Stimulated activated CD4-positive, alpha-beta T cell treated with anti-CD3 and anti-CD28 coated beads, Interleukin-2, amount 100 ng/mL, for 24 hours (primary cell): ENCODE data around the gene UVRAG.
A peak's percentile ranks its signal among the peaks of the same experiment; 100 is the strongest.

Experiments
- DNase-seq, 2 donors: peaks; one replicate each; pipeline ENCODE4 v3.0.0-alpha.2; 2020

The UVRAG gene

DNA sequence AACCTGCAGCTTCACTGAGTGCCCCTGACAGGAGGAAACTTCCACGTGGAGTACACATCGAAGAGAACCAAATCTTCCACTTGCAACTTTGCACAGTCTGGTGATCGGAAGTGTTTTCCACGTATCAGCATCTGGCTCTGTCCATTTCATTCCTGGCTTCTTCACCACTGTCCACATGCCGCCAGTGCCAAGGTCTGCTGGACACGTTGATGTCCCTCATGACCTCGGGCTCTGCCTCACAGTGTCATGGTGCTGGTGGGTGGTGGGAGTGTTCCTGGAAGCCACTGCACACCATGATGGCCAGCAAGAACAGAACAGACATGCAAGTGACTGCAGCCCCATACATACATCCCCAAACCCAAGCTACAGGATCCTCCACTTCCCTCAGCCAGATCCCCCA lies 342.9 kb downstream of the UVRAG start:
- no peak for DNase-seq

DNA sequence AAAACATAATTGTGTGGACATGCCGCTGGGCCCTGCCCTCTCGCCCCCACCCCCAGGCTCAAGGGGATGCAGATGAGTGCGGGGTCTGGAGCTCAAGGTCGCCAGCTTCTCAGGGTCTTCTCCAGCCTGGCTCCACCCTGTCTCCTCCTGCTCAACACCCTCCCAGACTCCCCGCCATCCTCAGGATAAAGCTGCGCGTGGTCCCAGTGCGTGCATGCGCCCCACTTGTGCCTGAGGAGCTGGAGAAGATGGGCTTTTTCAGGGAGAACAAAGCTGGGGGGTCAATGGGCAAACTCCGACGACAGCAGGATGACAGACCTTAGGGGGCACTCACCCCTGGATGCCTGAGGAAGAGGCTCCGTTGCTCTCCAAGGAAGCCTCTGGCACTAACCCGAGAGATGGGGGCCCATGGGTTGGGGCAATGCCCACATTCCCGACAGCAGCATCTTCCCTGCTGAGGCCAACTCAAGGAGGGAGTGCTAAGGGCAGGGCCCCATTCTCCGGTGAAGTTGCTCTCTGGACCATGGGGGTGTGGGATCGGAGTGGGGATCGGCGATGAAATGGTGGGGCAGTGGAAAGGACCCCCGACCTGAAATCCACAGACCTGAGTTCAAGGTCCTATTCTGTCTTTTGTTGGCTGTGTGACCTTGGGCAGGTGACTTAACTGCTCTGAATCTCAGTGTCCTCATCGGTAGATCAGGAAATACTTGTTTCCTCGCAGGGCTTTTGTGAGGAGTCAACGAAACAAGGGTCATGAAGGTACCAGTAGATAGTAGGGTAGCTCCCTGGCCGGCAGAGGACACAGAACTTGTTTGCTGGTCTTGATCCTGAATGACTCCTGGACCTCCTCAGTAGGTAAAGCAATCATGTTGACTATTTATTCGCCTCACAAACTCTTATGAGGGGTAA lies 343.6 kb downstream of the UVRAG start:
- no peak for DNase-seq

GRCh38 chr11:76159303-76159937 lies 344.4 kb downstream of the UVRAG start:
- DNase-seq = no peak

GRCh38 chr11:76159983-76160661 lies 345.1 kb downstream of the UVRAG start:
- DNase-seq = no peak

DNA sequence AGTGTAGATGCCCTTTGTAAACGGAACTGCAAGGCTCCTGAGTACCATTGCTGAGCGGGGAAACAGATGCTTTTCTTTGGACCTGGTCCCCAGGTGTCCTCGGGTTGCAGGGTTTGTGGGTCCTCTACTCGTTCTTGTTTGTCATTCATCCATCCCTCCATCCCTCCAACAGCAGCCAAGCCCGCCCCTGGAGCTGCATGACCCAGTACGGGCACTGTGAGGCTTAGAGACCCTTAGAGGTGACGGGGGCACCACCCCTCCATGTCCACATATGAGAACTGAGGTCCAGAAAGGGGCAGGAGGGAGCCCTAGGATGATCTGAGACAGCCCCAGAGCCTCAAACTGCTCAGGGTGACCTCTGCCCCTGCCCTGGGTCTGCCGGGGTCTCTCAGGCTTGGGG lies 345.8 kb downstream of the UVRAG start:
- no peak for DNase-seq

GRCh38 chr11:76161261-76161961 lies 346.4 kb downstream of the UVRAG start:
- DNase-seq = no peak

- no peak for DNase-seq
Observed at GRCh38 chr11:76162336-76163288, 347.6 kb downstream of the UVRAG start.

DNA sequence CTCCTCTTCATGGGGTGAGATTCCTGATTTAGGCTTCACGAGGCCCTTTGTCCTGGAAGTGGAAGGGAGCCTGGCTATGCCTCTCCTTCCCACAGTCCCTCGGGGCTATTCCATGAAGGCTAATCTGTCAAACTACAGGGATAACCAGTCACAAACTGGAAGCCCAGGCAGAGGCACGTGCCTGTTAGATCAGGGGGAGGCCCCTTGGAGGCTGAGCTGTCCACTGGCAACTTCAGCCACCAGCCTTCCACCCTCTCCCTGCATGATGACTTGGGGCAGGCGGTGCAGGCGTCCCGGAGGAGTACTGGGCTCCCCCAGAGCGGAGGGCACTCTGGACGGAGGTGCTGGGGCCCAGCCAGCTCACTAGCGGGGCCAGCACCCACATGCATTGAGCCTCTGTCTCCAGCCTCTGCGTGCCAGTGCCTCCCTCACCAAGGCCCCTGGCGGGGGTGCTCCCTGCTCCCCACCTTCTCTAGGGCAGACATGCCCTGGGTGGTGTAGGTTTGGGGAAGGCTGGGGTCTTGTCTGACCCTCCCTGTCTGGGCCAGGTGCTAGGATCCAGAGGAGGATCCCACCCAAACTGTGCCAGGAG lies 348.4 kb downstream of the UVRAG start:
- DNase-seq = no peak

DNA sequence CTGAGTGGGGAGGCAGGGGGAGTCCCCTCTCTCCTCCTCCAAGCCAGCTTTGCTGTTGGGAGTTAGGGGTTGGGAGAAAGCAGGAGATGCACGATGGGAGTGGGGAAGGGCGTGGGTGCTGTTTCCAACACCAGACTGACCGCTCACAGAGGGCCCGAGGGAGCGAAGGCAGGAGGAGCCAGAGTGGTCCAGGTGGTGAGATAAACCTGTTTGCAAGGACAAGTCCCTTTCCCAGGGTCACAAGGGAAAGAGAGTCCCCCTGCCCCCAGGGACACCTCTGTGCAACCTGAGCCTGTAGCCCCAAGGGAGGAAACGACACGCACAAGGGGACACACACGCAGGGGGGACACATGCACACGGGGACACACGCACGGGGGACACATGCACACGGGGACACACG lies 349.1 kb downstream of the UVRAG start:
- DNase-seq = no peak

DNA sequence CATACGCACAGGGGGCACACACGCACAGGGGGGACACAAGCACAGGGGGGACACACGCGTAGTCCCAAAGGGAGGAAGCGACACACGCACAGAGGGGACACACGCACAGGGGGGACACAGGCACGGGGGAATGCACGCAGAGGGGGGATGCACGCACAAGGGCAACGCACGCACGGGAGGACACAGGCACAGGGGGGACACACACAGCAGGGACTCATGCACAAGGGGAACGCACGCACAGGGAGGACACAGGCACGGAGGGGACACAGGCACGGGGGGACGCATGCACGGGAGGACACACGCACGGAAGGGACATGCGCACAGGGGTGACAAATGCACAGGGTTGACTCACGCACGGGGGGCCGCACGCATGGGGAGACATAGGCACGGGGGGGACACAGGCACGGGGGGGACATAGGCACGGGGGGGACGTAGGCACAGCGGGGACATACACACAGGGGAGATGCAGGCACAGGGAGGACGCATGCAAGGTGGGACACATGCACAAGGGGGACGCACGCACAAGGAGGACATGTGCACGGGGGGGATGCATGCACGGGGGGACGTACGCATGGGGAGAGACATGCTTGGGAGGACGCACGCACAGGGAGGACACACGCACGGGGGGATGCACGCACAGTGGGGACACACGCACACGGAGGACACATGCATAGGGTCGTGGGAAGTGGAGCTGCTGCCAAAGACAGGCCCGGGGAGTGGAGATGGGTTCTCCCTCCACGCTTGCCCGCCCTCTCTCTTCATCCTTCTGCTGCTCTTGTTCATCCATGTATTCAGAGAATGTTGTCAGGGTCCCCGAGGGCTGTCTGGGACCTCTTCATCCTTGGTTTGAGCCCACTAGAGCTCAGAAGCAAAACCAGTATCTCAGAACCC lies 350.1 kb downstream of the UVRAG start:
- no peak for DNase-seq

- peak in 1 of 2 donors; percentile 10 for DNase-seq
Observed at GRCh38 chr11:76166314-76166713, 351.3 kb downstream of the UVRAG start.

GRCh38 chr11:76167590-76167989 lies 352.6 kb downstream of the UVRAG start:
- DNase-seq = no peak

DNA sequence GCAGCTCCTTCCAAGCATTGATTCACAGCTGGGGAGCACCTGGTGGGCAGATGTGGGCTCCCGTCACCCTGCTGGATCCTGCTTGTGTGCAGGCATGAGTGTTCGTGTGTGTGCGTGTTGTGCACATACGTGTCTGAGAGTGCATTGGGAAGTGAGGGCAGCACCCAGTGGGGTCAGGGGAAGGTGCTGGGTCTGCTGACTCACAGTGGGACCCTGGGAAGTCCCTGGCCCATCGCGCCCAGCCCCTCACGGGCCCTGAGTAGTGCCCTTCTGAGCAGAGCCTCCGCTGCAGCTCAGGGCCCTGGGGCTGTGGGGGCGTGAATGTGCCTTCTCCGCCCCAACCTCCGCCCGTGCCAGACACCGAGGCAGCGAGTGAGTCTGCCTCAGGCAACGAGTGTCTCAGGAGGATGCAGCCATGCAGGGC lies 354.5 kb downstream of the UVRAG start:
- DNase-seq = no peak

DNA sequence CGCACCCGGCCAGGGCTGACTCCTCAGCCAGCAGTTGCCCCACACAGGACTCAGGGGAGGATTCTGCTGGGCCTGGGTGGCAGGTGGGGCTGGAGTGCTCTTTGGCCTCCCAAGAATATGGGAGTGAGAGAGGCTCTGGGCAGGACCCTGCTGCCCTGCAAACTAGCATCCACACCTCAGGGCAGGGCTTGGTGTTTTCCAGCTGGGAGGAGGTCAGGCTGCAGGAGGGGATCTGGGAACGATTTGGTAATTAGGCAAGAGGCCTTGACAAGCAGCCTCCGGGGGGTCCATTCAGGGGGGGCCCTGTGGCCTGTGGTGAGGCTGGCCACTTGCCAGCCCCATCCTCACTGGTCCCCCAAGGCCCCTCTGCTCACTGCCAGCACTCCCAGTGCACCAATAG lies 355.5 kb downstream of the UVRAG start:
- DNase-seq = no peak

DNA sequence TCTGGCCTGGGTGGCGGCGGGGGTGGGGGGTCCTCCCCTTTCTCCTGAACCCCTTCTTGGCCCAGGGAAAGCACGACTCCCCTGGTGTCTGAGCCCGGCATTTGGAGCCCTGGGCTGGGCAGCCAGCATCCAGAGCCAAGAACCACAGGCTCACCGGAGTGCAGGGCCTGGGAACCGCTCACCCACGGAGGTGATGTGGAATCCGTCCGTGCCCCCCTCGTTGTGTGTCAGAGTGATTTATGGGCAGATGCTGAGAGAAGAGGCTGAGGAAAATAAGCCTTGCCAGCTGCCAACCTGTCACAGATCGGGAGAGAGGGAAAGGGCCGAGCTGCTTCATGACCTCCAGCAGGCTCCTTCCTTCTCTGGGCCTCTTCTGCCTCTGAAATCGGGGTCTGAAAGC lies 357.6 kb downstream of the UVRAG start:
- DNase-seq = no peak

DNA sequence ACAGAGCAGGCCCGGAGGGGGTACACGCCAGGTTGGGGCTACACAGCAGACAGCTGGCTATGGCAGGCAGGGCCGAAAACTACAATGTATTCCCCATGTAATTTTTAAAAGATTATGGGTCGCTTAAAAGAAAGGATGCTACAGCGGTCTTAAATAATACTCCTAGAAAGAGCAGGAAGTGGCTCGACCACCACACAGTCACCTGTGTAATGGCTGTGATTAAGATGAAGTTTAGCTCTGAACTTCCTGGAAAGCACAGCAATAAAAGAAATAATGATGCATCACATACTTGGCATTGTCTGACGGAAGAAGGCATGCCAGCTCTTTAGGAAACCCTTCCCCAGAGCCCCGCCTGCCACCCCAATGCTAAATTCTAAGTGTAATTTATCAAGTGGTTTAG lies 358.7 kb downstream of the UVRAG start:
- DNase-seq = no peak

- no peak for DNase-seq
Observed at GRCh38 chr11:76174330-76174729, 359.3 kb downstream of the UVRAG start.

GRCh38 chr11:76175783-76176182 lies 360.8 kb downstream of the UVRAG start:
- no peak for DNase-seq

- DNase-seq = no peak
Observed at GRCh38 chr11:76176463-76176862, 361.5 kb downstream of the UVRAG start.

GRCh38 chr11:76177250-76177686 lies 362.3 kb downstream of the UVRAG start:
- no peak for DNase-seq
